Stimulated activated CD4-positive, alpha-beta T cell treated with anti-CD3 and anti-CD28 coated beads, Interleukin-12 subunit alpha, Interleukin-12 subunit beta, amount 100 ng/mL, for 24 hours (primary cell): ENCODE data around the gene PTHLH.

Experiments
- DNase-seq, 2 experiments: peaks; one replicate each; pipeline ENCODE4 v3.0.0-alpha.2; 2020; ENCODE audit warnings: low read depth in 2 of 2

Gene PTHLH

GRCh38 chr12:27972721-27973120, at the start of gene PTHLH:
Gene PTHLH, minus strand, starts transcription at chr12:27972733. Its CDS starts 3,239 bp downstream, at chr12:27969494.
- DNase-seq, result no peak

DNA sequence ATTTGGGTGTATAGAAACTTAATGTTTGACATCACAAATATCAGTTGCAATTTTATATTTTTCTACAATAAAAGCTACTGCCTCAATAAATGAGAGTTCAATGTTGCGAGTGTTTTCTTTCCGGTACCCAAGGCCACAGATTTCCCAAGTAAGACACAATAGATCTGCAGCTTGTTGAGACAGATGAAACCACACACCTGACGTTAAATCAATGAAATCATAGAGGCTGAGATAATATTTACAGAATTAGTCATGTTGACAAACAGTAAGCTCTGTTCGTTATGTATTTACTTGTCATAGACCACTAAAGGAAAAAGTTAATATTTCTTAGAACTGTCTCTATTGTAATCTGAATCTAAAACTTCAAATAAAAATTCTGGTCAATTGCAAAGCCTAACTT, 49.2 kb upstream of the PTHLH start:
- DNase-seq, result no peak

- no peak for DNase-seq
Measured at GRCh38 chr12:28017873-28018255, 45.3 kb upstream of the PTHLH start.

- no peak for DNase-seq
Measured at GRCh38 chr12:28017126-28017872, 44.8 kb upstream of the PTHLH start.

DNA sequence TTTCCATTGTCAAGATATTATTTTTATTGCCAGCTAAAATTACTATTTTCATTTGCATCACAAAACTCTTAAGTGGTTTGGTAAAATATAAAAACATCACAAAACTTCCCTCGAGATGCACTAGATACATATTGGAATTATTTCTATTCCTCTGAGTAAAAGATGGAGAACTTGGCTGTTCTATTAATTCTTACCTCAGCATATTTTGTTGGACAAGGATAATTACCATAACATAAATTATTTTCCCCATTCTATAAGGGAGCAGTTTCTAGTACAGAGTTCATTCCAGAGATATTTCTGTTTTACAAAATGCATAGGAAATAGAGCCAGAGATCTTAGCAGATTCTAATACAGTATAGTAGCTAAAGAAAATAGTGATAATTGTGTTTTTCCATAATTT, 42.6 kb upstream of the PTHLH start:
- DNase-seq, result no peak

DNA sequence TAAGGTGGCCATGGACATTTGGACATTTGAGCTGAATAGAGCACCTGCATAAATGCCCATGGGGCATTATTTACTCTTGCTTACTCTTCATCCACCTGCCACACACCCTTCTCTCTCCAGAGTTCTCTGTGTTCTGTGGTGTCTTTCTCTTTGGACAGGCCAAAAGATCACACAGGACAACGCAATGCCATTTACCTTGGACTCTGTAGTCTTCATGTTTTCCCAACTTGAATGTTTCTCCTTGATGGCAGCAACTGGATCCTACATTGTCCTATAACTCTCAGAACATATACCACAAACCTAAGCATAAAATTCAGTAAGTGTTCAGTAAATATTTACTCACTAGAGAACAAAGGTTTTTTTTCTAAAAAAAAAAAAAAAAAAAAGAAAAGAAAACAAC, 41.7 kb upstream of the PTHLH start:
- DNase-seq, result no peak

DNA sequence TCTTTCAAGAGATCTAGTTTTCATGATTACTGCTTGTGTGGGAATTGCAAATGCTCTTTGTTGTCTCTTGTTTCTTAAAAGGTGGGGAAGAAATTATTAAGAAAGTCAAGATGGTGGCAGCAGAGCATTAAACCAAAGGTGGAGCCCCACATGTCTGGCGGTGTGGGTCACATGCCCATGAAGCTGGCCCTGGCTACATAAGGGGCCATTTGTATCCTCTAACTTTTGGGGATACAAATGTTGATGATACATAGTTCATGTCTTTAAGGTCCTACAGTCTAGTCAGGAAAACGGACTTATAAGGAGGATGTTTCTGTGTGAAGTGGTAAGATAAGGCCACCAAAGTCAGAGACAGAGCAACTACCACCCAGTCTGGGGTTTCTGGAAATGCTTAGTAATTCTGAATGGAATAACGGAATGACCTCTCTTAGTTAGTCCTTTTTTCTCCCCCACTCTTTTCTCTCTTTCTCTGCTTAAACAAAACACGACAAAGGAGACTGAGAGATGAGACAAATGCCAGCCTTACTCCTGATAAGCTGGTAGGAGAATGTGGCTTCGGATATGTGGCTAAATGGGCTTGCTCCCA, 39.9 kb upstream of the PTHLH start:
- DNase-seq, result no peak

DNA sequence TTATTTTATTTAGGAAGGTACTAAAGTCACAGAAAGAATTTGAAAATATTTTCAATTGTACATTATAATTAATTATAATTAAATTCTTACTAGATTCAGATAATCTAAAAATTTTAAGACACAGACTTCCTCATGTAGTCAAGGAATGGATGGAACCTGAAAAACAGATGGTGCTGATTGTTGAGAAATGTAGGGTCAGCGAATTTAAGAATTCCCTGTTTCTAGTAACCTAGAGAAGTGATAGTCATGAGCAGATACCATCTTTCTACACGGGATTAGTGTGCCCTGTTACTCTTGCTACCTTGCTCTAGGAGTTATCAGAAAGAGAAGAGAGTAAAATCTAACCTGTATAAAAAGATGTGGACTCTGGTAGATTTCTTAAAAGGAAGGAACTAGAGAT, 37.5 kb upstream of the PTHLH start:
- DNase-seq, result no peak

GRCh38 chr12:27999970-28000369, 27.4 kb upstream of the PTHLH start:
- no peak for DNase-seq

- DNase-seq, result no peak
Measured at GRCh38 chr12:27999521-27999920, 27.0 kb upstream of the PTHLH start.

DNA sequence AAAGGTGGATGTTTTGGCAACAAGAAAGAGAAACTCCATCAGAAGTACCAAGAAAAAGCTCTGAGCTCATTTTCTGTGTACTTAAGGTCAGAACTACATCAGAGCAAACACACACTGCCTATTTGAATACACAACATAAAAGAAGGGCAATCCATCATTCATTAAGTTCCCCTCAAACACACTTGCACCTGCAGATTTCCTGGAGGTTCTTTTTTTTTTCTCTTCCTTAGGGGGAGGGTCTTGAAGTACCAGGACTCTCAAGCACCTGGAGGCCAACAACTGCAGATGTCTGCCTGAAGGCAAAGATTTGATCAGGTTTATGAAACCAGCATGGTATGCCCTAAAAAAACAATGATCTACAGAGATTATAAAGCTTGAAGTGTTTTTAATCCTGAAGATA, 26.1 kb upstream of the PTHLH start:
- no peak for DNase-seq

- DNase-seq, result no peak
Measured at GRCh38 chr12:27998170-27998569, 25.6 kb upstream of the PTHLH start.

- no peak for DNase-seq
Measured at GRCh38 chr12:27996761-27997160, 24.2 kb upstream of the PTHLH start.

GRCh38 chr12:27995406-27995805, 22.9 kb upstream of the PTHLH start:
- DNase-seq, result no peak

DNA sequence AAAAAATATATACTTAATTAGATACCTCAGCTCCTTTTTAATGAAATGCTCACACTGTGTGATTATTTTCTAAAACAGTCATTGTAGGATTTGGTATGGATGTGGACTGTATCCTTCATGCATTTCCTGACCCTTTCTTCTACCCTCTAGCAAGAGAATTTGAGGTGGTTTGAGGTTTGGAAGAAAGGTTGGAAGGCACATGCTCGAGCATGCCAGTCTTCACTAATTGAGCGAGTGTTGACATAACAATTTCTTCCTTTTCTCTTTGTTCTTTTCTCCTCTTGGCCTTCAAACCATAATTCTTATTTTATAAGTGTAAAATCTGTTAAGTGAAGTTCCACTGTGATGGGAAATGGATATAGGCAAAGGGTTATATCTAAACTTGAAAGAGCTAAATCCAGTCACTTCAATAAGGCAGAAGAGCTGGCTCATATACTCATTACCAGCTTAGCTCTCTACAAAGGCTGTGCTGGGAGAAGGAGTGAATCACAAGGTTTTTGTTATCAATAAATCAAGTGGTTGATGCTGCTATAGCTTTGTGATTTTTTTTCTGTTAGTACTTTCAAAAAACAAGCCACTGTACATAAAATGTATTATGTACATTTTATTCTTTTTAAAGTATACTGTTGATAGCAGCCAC, 16.2 kb upstream of the PTHLH start:
- DNase-seq, result no peak

- DNase-seq, result no peak
Measured at GRCh38 chr12:27987331-27987730, 14.8 kb upstream of the PTHLH start.

DNA sequence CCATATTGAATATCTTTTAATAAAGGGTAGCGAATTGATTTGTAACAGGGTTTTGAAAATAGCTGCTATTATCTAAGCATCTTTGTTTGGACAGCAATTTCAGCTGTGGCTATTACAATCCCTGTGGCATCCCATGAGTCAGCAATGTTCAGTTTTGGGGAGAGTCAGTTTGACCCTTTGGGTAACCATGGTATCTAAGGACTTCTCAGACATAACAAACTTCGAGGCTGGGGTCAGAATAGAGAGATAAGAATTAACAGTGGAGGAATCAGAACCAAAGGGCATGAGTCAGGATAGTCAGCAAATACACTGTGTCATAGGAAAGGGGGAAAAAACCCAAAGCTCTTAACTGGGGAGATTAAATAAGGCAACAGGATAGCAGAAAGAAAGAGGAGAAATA, 11.7 kb upstream of the PTHLH start:
- no peak for DNase-seq

GRCh38 chr12:27982951-27983350, 10.4 kb upstream of the PTHLH start:
- DNase-seq, result no peak

GRCh38 chr12:27982385-27982784, 9.9 kb upstream of the PTHLH start:
- DNase-seq, result no peak

GRCh38 chr12:27981874-27982273, 9.3 kb upstream of the PTHLH start:
- no peak for DNase-seq

DNA sequence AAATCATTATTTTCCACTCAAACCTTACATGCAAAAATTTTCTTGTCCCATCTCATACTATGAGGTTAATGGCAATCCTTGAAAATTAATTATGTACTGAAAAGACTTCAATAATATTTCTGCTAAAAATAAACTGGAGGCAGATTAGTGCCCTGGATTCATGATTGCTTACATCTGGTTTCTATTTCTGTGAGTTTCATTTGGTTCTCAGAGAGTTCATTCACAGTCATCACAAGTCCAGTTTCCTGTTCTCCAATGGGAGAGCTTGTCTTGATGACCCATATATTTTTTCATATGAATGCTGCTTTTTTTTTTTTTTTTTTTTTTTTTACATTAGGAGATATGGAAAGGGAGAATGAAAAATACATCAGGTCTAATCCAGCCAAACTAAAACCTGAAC, 6.6 kb upstream of the PTHLH start:
- DNase-seq, result no peak

GRCh38 chr12:27975222-27976136, 2.9 kb upstream of the PTHLH start:
- DNase-seq, result no peak
